Measurements from ENCODE around the gene GPX4.
A peak's percentile ranks its signal among the peaks of the same experiment; 100 is the strongest.

- TF ChIP-seq CTCF (IDR thresholded peaks at IDR 0.05 in 8 of 11, conservative IDR thresholded peaks at IDR 0.05 in 3 of 11): no peak
- peak; percentile 53 to 77 (median 62) for TF ChIP-seq POLR2AphosphoS5 (IDR thresholded peaks at IDR 0.05)
These were observed 24.2 kb upstream of the GPX4 start for GRCh38 chr19:1079566-1080111.

Measured in spleen (tissue), 7 donors.